OCI-LY1 (cell line): Measurements from ENCODE around the gene RPL9.

Experiments
- H2AFZ ChIP-seq: fragments of 200-600 bp; sonication (generic), shearing (Covaris generic); 2 replicates; pipeline ENCODE4 v1.6.0; 2014; ENCODE audit warnings: antibody characterized with exemption, mild to moderate bottlenecking, low read length
- H3F3A ChIP-seq: fragments of 200-600 bp; sonication (generic), shearing (Covaris generic); 2 replicates; pipeline ENCODE4 v1.6.0; 2014; ENCODE audit warnings: mild to moderate bottlenecking, antibody characterized with exemption, low read length, moderate library complexity; ENCODE audit not compliant: insufficient read depth
- H3K27ac ChIP-seq: fragments of 200-600 bp; sonication (generic); 2 replicates; pipeline ENCODE4 v1.5.1; 2014; ENCODE audit warnings: low read length, mixed run types, mild to moderate bottlenecking, low read depth; ENCODE audit not compliant: poor library complexity, severe bottlenecking
- H3K27me3 ChIP-seq: fragments of 200-600 bp; sonication (generic); 2 replicates; pipeline ENCODE4 v1.6.0; 2014; ENCODE audit warnings: antibody characterized with exemption, mild to moderate bottlenecking, low read length, moderate library complexity; ENCODE audit not compliant: insufficient read depth
- H3K36me3 ChIP-seq: fragments of 200-600 bp; sonication (generic); 2 replicates; pipeline ENCODE4 v1.6.1; 2014; ENCODE audit warnings: mild to moderate bottlenecking, antibody characterized with exemption, low read length, moderate library complexity, mixed read lengths; ENCODE audit not compliant: insufficient read depth
- H3K4me1 ChIP-seq: fragments of 200-600 bp; sonication (generic); 2 replicates; pipeline ENCODE4 v1.5.1; 2014; ENCODE audit warnings: mild to moderate bottlenecking, low read length, moderate library complexity; ENCODE audit not compliant: insufficient read depth, severe bottlenecking
- H3K4me2 ChIP-seq: fragments of 200-600 bp; sonication (generic), shearing (Covaris generic); 2 replicates; pipeline ENCODE4 v1.6.1; 2014; ENCODE audit warnings: low read length
- H3K4me3 ChIP-seq: fragments of 200-600 bp; sonication (generic); 2 replicates; pipeline ENCODE4 v1.5.1; 2014; ENCODE audit warnings: low read length, low read depth, mild to moderate bottlenecking, mixed read lengths; ENCODE audit not compliant: poor library complexity, severe bottlenecking
- H3K79me2 ChIP-seq: fragments of 200-600 bp; shearing (Covaris generic); 2 replicates; pipeline ENCODE4 v1.6.1; 2016; ENCODE audit warnings: mixed run types, low read length, mixed read lengths; ENCODE audit not compliant: insufficient read depth
- H3K9ac ChIP-seq: fragments of 200-600 bp; sonication (generic), shearing (Covaris generic); 2 replicates; pipeline ENCODE4 v1.6.1; 2014; ENCODE audit warnings: mild to moderate bottlenecking, low read length, mixed read lengths
- H3K9me2 ChIP-seq: fragments of 200-600 bp; sonication (generic), shearing (Covaris generic); 2 replicates; pipeline ENCODE4 v1.6.1; 2014; ENCODE audit warnings: low read depth, mild to moderate bottlenecking, low read length, mixed read lengths
- H3K9me3 ChIP-seq: fragments of 200-600 bp; shearing (Covaris generic); 2 replicates; pipeline ENCODE4 v1.6.1; 2014; ENCODE audit warnings: low read length, mixed read lengths
- H4K20me1 ChIP-seq: fragments of 200-600 bp; sonication (generic), shearing (Covaris generic); 2 replicates; pipeline ENCODE4 v1.6.0; 2016; ENCODE audit warnings: mild to moderate bottlenecking, low read length; ENCODE audit not compliant: insufficient read depth
- CTCF ChIP-seq: fragments of 200-600 bp; sonication (generic), shearing (Covaris generic); IDR thresholded peaks from 2 replicates; pipeline ENCODE4 v1.5.1; 2017; ENCODE audit warnings: mild to moderate bottlenecking, antibody characterized with exemption, low read length, moderate library complexity, mixed read lengths
- EZH2 ChIP-seq: fragments of 200-600 bp; sonication (generic), shearing (Covaris generic); IDR thresholded peaks from 2 replicates; pipeline ENCODE4 v1.8.0; 2017; ENCODE audit warnings: borderline replicate concordance, mixed run types, mild to moderate bottlenecking, antibody characterized with exemption, low read length, moderate library complexity, mixed read lengths

Gene RPL9

GRCh38 chr4:39433878-39434492 lies 24.7 kb downstream of the RPL9 start:
- no peaks in the 10 kb centered on the region for H3F3A ChIP-seq
- no peaks in the 10 kb centered on the region for H3K9me2 ChIP-seq
- no peak overlapping the region for H2AFZ ChIP-seq
- H3K4me1 ChIP-seq: no peaks in the 10 kb centered on the region
- peaks cover 4% of the 10 kb centered on the region; the same call in 1 of the 2 replicates for H3K27me3 ChIP-seq
- no peak for TF ChIP-seq EZH2
- TF ChIP-seq CTCF: no peak
- H3K79me2 ChIP-seq: no peaks in the 10 kb centered on the region
- H4K20me1 ChIP-seq: no peaks in the 10 kb centered on the region
- no peaks in the 10 kb centered on the region for H3K36me3 ChIP-seq
- no peak overlapping the region for H3K27ac ChIP-seq
- no peak overlapping the region for H3K9ac ChIP-seq
- H3K9me3 ChIP-seq: no peaks in the 10 kb centered on the region
- H3K4me2 ChIP-seq: no peak overlapping the region
- H3K4me3 ChIP-seq: no peak overlapping the region

GRCh38 chr4:39429476-39430334 lies 29.0 kb downstream of the RPL9 start:
- Histone ChIP-seq H3K9me2 (no peaks in the 10 kb centered on the region), H3K27ac (no peak overlapping the region), H3K4me2 (no peak overlapping the region), H3K9ac (no peak overlapping the region), H3K4me1 (no peaks in the 10 kb centered on the region), H3F3A (no peaks in the 10 kb centered on the region), H3K27me3 (no peaks in the 10 kb centered on the region), H2AFZ (no peak overlapping the region), H3K79me2 (no peaks in the 10 kb centered on the region), H3K36me3 (no peaks in the 10 kb centered on the region), H4K20me1 (no peaks in the 10 kb centered on the region), H3K4me3 (no peak overlapping the region), H3K9me3 (no peaks in the 10 kb centered on the region)
- no peak for TF ChIP-seq EZH2
- no peak for TF ChIP-seq CTCF

GRCh38 chr4:39427520-39428114 lies 31.1 kb downstream of the RPL9 start:
- H3K36me3 ChIP-seq: no peaks in the 10 kb centered on the region
- H3K4me3 ChIP-seq: no peak overlapping the region
- no peaks in the 10 kb centered on the region for H4K20me1 ChIP-seq
- no peaks in the 10 kb centered on the region for H3K4me1 ChIP-seq
- no peak for TF ChIP-seq CTCF
- no peak for TF ChIP-seq EZH2
- no peak overlapping the region for H3K9ac ChIP-seq
- H2AFZ ChIP-seq: no peak overlapping the region
- no peak overlapping the region for H3K4me2 ChIP-seq
- H3K27me3 ChIP-seq: no peaks in the 10 kb centered on the region
- H3K9me3 ChIP-seq: no peaks in the 10 kb centered on the region
- H3K9me2 ChIP-seq: no peaks in the 10 kb centered on the region
- no peak overlapping the region for H3K27ac ChIP-seq
- H3F3A ChIP-seq: no peaks in the 10 kb centered on the region
- H3K79me2 ChIP-seq: no peaks in the 10 kb centered on the region
